ENCODE results near the gene MON1B. TPM values are rescaled to one million over a fixed set of nuclear protein-coding genes. Genes with fewer than 3 reads are reported as not detected.

Gene MON1B
- total RNA-seq, 1 experiment from 2014 or later: 49.1 TPM

GRCh38 chr16:77168901-77169300 lies 22.1 kb upstream of the MON1B start (continued):
- no peak for TF ChIP-seq PRRX2 (CRISPR knock-in tag; IDR thresholded peaks at IDR 0.05)
- no peak for TF ChIP-seq ERG (CRISPR knock-in tag; IDR thresholded peaks at IDR 0.05)

GRCh38 chr16:77169650-77170236 lies 21.2 kb upstream of the MON1B start:
- POLR2A ChIA-PET: no interaction called here

More at GRCh38 chr16:77169650-77170236, 21.2 kb upstream of the MON1B start:
- Mint-ChIP-seq H3K36me3 (no peaks in the 10 kb centered on the region), H3K27me3 (ENCODE audit: low read depth) (no peaks in the 10 kb centered on the region), H3K9me3 (peaks cover 26% of the 10 kb centered on the region), H3K27ac (no peak overlapping the region), H3K4me3 (no peak overlapping the region), H3K4me1 (no peaks in the 10 kb centered on the region)
- TF ChIP-seq AFF4 (CRISPR knock-in tag; IDR thresholded peaks at IDR 0.05; ENCODE audit: borderline replicate concordance): no peak
- no peak for TF ChIP-seq KAT7 (CRISPR knock-in tag; IDR thresholded peaks at IDR 0.05; ENCODE audit: borderline replicate concordance)
- TF ChIP-seq ATF6 (CRISPR knock-in tag; IDR thresholded peaks at IDR 0.05): no peak
- TF ChIP-seq CTCF (IDR thresholded peaks at IDR 0.05): peak; percentile 65
- CTCF ChIA-PET: interaction anchor here (1.2 to 2.4 kb wide), 5 partner anchors 9 to 214 kb away, joined by 3 to 6 read pairs (median 5); no protein-coding TSS in a partner anchor
- peak; percentile 70 for DNase-seq (ENCODE audit: low spot score)
- ATAC-seq: peak; percentile 88

Measured in WTC11 (cell line).